Measurements from ENCODE around the gene TRAPPC12.

DNA sequence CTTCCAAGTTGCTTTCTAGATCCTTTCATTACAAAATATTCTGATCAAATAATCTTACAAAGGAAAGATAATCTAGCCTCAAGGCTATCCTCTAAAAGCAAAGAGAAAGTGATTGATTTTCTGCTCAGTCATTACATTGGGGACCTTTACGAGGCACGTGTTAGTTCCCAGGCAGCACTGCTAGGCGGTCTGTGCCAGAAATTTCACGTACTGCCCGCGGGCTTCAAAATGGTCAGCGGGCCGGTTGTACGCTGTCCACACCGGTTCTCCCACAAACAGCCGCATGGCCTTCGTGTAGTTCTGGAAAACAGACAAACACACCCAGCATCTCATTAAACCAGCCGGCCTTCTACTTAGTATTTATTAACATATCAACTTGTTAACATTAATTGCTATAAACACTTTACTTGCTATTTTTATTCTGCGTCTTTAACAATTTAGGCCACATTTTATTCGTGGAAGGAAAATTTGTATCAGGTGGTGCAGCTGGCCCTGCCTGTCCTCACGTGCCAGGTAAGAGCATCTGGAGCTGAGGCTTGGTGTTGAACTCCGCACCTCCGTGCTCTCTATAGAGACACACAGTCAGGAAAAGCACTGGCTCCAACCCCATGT lies 119.4 kb downstream of the TRAPPC12 start:
- TF ChIP-seq, protein P1, sequence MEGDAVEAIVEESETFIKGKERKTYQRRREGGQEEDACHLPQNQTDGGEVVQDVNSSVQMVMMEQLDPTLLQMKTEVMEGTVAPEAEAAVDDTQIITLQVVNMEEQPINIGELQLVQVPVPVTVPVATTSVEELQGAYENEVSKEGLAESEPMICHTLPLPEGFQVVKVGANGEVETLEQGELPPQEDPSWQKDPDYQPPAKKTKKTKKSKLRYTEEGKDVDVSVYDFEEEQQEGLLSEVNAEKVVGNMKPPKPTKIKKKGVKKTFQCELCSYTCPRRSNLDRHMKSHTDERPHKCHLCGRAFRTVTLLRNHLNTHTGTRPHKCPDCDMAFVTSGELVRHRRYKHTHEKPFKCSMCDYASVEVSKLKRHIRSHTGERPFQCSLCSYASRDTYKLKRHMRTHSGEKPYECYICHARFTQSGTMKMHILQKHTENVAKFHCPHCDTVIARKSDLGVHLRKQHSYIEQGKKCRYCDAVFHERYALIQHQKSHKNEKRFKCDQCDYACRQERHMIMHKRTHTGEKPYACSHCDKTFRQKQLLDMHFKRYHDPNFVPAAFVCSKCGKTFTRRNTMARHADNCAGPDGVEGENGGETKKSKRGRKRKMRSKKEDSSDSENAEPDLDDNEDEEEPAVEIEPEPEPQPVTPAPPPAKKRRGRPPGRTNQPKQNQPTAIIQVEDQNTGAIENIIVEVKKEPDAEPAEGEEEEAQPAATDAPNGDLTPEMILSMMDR (optimal IDR thresholded peaks at IDR 0.05 in 1 of 3, IDR thresholded peaks at IDR 0.05 in 1 of 3, conservative IDR thresholded peaks at IDR 0.05 in 1 of 3; ENCODE audit: extremely low read depth in 1 of 3, insufficient read depth in 2 of 3, low read length in 3 of 3): no peak
- no peak for TF ChIP-seq EZH2 (IDR thresholded peaks at IDR 0.05; ENCODE audit: low read length)
